ENCODE measurements around the gene RAET1G. TPM values are rescaled to one million over a fixed set of nuclear protein-coding genes. Genes with fewer than 3 reads are reported as not detected.

RAET1G gene
- total and polyA plus RNA-seq, 2 donors (not counting 1 experiment from before 2014, with no cell fraction given), result not detected

GRCh38 chr6:149889326-149889725, 33.6 kb downstream of the RAET1G start:
- POLR2A ChIA-PET, result no interaction called here
- Histone ChIP-seq H3K27ac (ENCODE audit: low read length in 2 of 2) (no peak overlapping the region), H3K9ac (ENCODE audit: low read length) (no peak overlapping the region), H3K79me2 (ENCODE audit: control insufficient read depth, insufficient read depth, low read length) (no peaks in the 10 kb centered on the region), H3K4me3 (ENCODE audit: control extremely low read depth in 1 of 5, extremely low read depth in 1 of 5, insufficient read depth in 1 of 5, low read depth in 2 of 5, low read length in 4 of 5) (no peak overlapping the region), H3K27me3 (replicated peaks in 1 of 4; ENCODE audit: control extremely low read depth in 1 of 4, control insufficient read depth in 3 of 4, insufficient read depth in 4 of 4, low read length in 3 of 4) (peaks cover 0 to 4% (median 0%) of the 10 kb centered on the region in 4 experiments), H2AFZ (ENCODE audit: insufficient read depth, low read depth, low read length, poor library complexity, severe bottlenecking) (no peak overlapping the region), H3K9me3 (ENCODE audit: control extremely low read depth in 1 of 3, control insufficient read depth in 2 of 3, insufficient read depth in 1 of 3, low read length in 2 of 3) (no peaks in the 10 kb centered on the region), H4K20me1 (ENCODE audit: control insufficient read depth, insufficient read depth, low read length, poor library complexity, severe bottlenecking) (no peaks in the 10 kb centered on the region), H3K4me1 (ENCODE audit: control insufficient read depth in 2 of 2, insufficient read depth in 2 of 2, low read length in 2 of 2) (no peaks in the 10 kb centered on the region), H3K36me3 (replicated peaks in 1 of 2; ENCODE audit: control extremely low read depth in 1 of 2, control insufficient read depth in 1 of 2, extremely low read depth in 1 of 2, insufficient read depth in 2 of 2, low read length in 1 of 2) (no peaks in the 10 kb centered on the region), H3K4me2 (replicated peaks; ENCODE audit: low read depth, low read length, poor library complexity, severe bottlenecking) (no peak overlapping the region)
- DNase-seq, result no peak
- ATAC-seq (ENCODE audit: low read depth), result no peak
- no peak overlapping the region for H3K27ac Mint-ChIP-seq
- H3K4me3 Mint-ChIP-seq, result no peak overlapping the region
- H3K4me1 Mint-ChIP-seq, result no peaks in the 10 kb centered on the region
- peaks cover 65% of the 10 kb centered on the region for H3K27me3 Mint-ChIP-seq
- intact Hi-C loops (cut with micrococcal nuclease), result no loop called here
- TF ChIP-seq EZH2 (IDR thresholded peaks at IDR 0.05; ENCODE audit: borderline replicate concordance, insufficient read depth, low read depth, low read length, poor library complexity, severe bottlenecking), result no peak
- TF ChIP-seq CTCF (IDR thresholded peaks at IDR 0.05), result no peak
- CTCF ChIA-PET, result no interaction called here
- no peaks in the 10 kb centered on the region for H3K9me3 Mint-ChIP-seq (ENCODE audit: insufficient read depth)
- 87% methylated on average over 5 of the region's 7 CpGs for WGBS (ENCODE audit: insufficient coverage)

- Mint-ChIP-seq H3K9me3 (ENCODE audit: insufficient read depth) (no peaks in the 10 kb centered on the region), H3K27me3 (peaks cover 63% of the 10 kb centered on the region), H3K4me1 (no peaks in the 10 kb centered on the region), H3K27ac (no peak overlapping the region), H3K4me3 (no peak overlapping the region)
- Histone ChIP-seq H3K9me3 (ENCODE audit: control extremely low read depth in 1 of 3, control insufficient read depth in 2 of 3, insufficient read depth in 1 of 3, low read length in 2 of 3) (no peaks in the 10 kb centered on the region), H2AFZ (ENCODE audit: insufficient read depth, low read depth, low read length, poor library complexity, severe bottlenecking) (no peak overlapping the region), H3K79me2 (ENCODE audit: control insufficient read depth, insufficient read depth, low read length) (no peaks in the 10 kb centered on the region), H3K4me2 (replicated peaks; ENCODE audit: low read depth, low read length, poor library complexity, severe bottlenecking) (no peak overlapping the region), H3K9ac (ENCODE audit: low read length) (no peak overlapping the region), H3K4me3 (ENCODE audit: control extremely low read depth in 1 of 5, extremely low read depth in 1 of 5, insufficient read depth in 1 of 5, low read depth in 2 of 5, low read length in 4 of 5) (no peak overlapping the region), H3K27ac (ENCODE audit: low read length in 2 of 2) (no peak overlapping the region), H4K20me1 (ENCODE audit: control insufficient read depth, insufficient read depth, low read length, poor library complexity, severe bottlenecking) (no peaks in the 10 kb centered on the region), H3K36me3 (replicated peaks in 1 of 2; ENCODE audit: control extremely low read depth in 1 of 2, control insufficient read depth in 1 of 2, extremely low read depth in 1 of 2, insufficient read depth in 2 of 2, low read length in 1 of 2) (no peaks in the 10 kb centered on the region), H3K27me3 (replicated peaks in 1 of 4; ENCODE audit: control extremely low read depth in 1 of 4, control insufficient read depth in 3 of 4, insufficient read depth in 4 of 4, low read length in 3 of 4) (peaks cover 0 to 4% (median 0%) of the 10 kb centered on the region in 4 experiments), H3K4me1 (ENCODE audit: control insufficient read depth in 2 of 2, insufficient read depth in 2 of 2, low read length in 2 of 2) (no peaks in the 10 kb centered on the region)
- TF ChIP-seq CTCF (IDR thresholded peaks at IDR 0.05) (no peak), EZH2 (IDR thresholded peaks at IDR 0.05; ENCODE audit: borderline replicate concordance, insufficient read depth, low read depth, low read length, poor library complexity, severe bottlenecking) (no peak)
- intact Hi-C loops (cut with micrococcal nuclease), result no loop called here
- CTCF ChIA-PET, result no interaction called here
- POLR2A ChIA-PET, result interaction anchor here (0.6 kb wide), 1 partner anchor 1530 kb away, joined by 6 read pairs; no protein-coding TSS in a partner anchor
- ATAC-seq (ENCODE audit: low read depth), result no peak
- no peak for DNase-seq
- no CpG with 5 or more reads among the region's 1 CpG for WGBS (ENCODE audit: insufficient coverage)
Measured at GRCh38 chr6:149888659-149889058, 34.3 kb downstream of the RAET1G start.

All from B cell (primary cell).